M059J (cell line): ENCODE data around the gene RPS8. TPM values are rescaled to one million over a fixed set of nuclear protein-coding genes. Genes with fewer than 3 reads are reported as not detected.
"Not testable (repeated sequence)": the region's sequence is repeated elsewhere in the genome, so short reads cannot be mapped to it uniquely, and the experiment has no call there.

ENCODE experiments used
- DNase-seq: peaks from one replicate; pipeline ENCODE4 v3.0.0-alpha.2; 2012; ENCODE audit warnings: low read depth
- total RNA-seq: library from RNA; depleted of rRNA; stranded (reverse); fragments of >200 nt; shearing (Covaris generic); gene quantifications from 2 replicates; pipeline ENCODE4 v1.2.3, GENCODE V29; 2014

Gene RPS8
- total RNA-seq, 1 experiment from 2014 or later = 1,381 TPM

- no peak for DNase-seq
These were observed 5.3 kb downstream of the RPS8 start for GRCh38 chr1:44780583-44781121.

- DNase-seq = no peak
These were observed 8.4 kb downstream of the RPS8 start for GRCh38 chr1:44783697-44784093.

- peak; percentile 44 for DNase-seq
These were observed 9.0 kb downstream of the RPS8 start for GRCh38 chr1:44784094-44785028.

GRCh38 chr1:44785029-44785380 lies 9.7 kb downstream of the RPS8 start:
- no peak for DNase-seq

GRCh38 chr1:44785501-44786137 lies 10.3 kb downstream of the RPS8 start:
- no peak for DNase-seq

GRCh38 chr1:44786138-44786840 lies 10.9 kb downstream of the RPS8 start:
- no peak for DNase-seq

GRCh38 chr1:44786841-44787426 lies 11.6 kb downstream of the RPS8 start:
- no peak for DNase-seq

GRCh38 chr1:44787506-44787905 lies 12.2 kb downstream of the RPS8 start:
- DNase-seq = no peak

GRCh38 chr1:44788120-44788860 lies 12.9 kb downstream of the RPS8 start, which contains the start of gene BEST4:
BEST4 (minus strand) TSS chr1:44788170; CDS start chr1:44787705, 465 bp downstream.
- DNase-seq = no peak

- DNase-seq = no peak
These were observed 15.8 kb downstream of the RPS8 start for GRCh38 chr1:44790968-44791801.

GRCh38 chr1:44792736-44793502 lies 17.6 kb downstream of the RPS8 start:
- DNase-seq = no peak

GRCh38 chr1:44797886-44798285 lies 22.5 kb downstream of the RPS8 start:
- DNase-seq = not testable (repeated sequence)

- no peak for DNase-seq
These were observed 23.4 kb downstream of the RPS8 start for GRCh38 chr1:44798481-44799365.

GRCh38 chr1:44799770-44800584 lies 24.6 kb downstream of the RPS8 start, which contains the start of gene PLK3:
PLK3 (plus strand) TSS chr1:44800377; CDS start chr1:44800464, 87 bp downstream.
- peak; percentile 95 for DNase-seq

GRCh38 chr1:44801491-44802305 lies 26.4 kb downstream of the RPS8 start:
- no peak for DNase-seq

- no peak for DNase-seq
These were observed 27.1 kb downstream of the RPS8 start for GRCh38 chr1:44802306-44803061.
